GM19328 (cell line): Measurements from ENCODE around the gene TBX4.

Source experiments
- ATAC-seq: cut with Tn5 transposase; IDR thresholded peaks from one replicate; pipeline ENCODE4 v1.9.1; 2021; ENCODE audit warnings: mild to moderate bottlenecking, moderate library complexity; ENCODE audit not compliant: unreplicated experiment

Gene TBX4

GRCh38 chr17:61453566-61454380 lies 1.6 kb downstream of the TBX4 start:
- ATAC-seq: no peak

GRCh38 chr17:61454381-61455323 lies 2.4 kb downstream of the TBX4 start:
- no peak for ATAC-seq

- no peak for ATAC-seq
Measured at GRCh38 chr17:61455324-61456060, 3.3 kb downstream of the TBX4 start.

- ATAC-seq: no peak
Measured at GRCh38 chr17:61456061-61456681, 3.9 kb downstream of the TBX4 start.

GRCh38 chr17:61456688-61457225 lies 4.5 kb downstream of the TBX4 start:
- ATAC-seq: no peak

GRCh38 chr17:61457226-61457983 lies 5.2 kb downstream of the TBX4 start:
- ATAC-seq: no peak

GRCh38 chr17:61458000-61458399 lies 5.8 kb downstream of the TBX4 start:
- no peak for ATAC-seq

- no peak for ATAC-seq
Measured at GRCh38 chr17:61458421-61459141, 6.4 kb downstream of the TBX4 start.

GRCh38 chr17:61459142-61459809 lies 7.1 kb downstream of the TBX4 start:
- ATAC-seq: no peak

- ATAC-seq: no peak
Measured at GRCh38 chr17:61459939-61460718, 7.9 kb downstream of the TBX4 start.

GRCh38 chr17:61460796-61461585 lies 8.8 kb downstream of the TBX4 start:
- ATAC-seq: no peak

- ATAC-seq: no peak
Measured at GRCh38 chr17:61461586-61461966, 9.4 kb downstream of the TBX4 start.

- ATAC-seq: no peak
Measured at GRCh38 chr17:61461967-61462718, 9.9 kb downstream of the TBX4 start.

- ATAC-seq: no peak
Measured at GRCh38 chr17:61462719-61463315, 10.6 kb downstream of the TBX4 start.

GRCh38 chr17:61463316-61464129 lies 11.3 kb downstream of the TBX4 start:
- ATAC-seq: no peak
